ENCODE data around the gene ZEB2. TPM values are rescaled to one million over a fixed set of nuclear protein-coding genes. Genes with fewer than 3 reads are reported as not detected.

Gene ZEB2
- total RNA-seq, 1 experiment from 2014 or later = 1.2 TPM

DNA sequence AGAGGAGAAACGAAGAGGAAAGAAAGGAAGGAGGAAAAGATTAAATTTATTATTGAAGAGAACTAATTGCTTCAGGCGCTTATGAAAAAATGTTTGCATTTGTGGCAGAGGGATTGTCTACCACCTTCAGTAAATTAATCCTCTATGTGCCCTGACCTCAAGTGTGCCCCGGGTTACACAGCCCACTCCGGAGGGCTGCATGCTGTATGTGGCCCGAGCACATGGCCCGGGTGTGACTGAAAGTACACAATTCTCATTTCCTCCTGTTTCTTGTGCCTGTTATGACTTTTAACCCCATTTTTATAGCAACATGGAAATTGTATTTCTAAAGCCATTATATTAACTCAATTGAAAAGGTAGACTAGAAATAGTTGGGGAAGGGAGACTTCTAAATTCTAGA is 38.8 kb downstream of the ZEB2 start:
- Histone ChIP-seq H3K27ac (ENCODE audit: insufficient read length, low read depth, low read length) (no peak overlapping the region), H2BK20ac (ENCODE audit: low read depth, low read length, poor library complexity, severe bottlenecking) (no peak overlapping the region), H4K8ac (replicated peaks; ENCODE audit: insufficient read length, low read depth, low read length) (no peak overlapping the region), H2BK120ac (ENCODE audit: low read depth, low read length, poor library complexity, severe bottlenecking) (no peak overlapping the region), H2AFZ (ENCODE audit: low read length) (no peak overlapping the region), H2BK5ac (ENCODE audit: insufficient read length, low read length) (no peak overlapping the region), H3K18ac (ENCODE audit: insufficient read length, low read depth, low read length) (no peak overlapping the region), H2BK15ac (ENCODE audit: low read depth, low read length) (no peak overlapping the region), H3K14ac (ENCODE audit: insufficient read depth, low read length) (no peak overlapping the region), H3T11ph (ENCODE audit: low read length) (no peak overlapping the region), H3K27me3 (ENCODE audit: insufficient read depth, low read length) (no peaks in the 10 kb centered on the region), H3K23me2 (ENCODE audit: insufficient read length, low read depth, low read length, poor library complexity, severe bottlenecking) (no peaks in the 10 kb centered on the region), H3K9ac (ENCODE audit: extremely low read depth, insufficient read length, low read length) (no peak overlapping the region), H3K56ac (ENCODE audit: insufficient read length, low read depth, low read length) (no peak overlapping the region), H3K9me3 (ENCODE audit: control insufficient read depth, low read depth, low read length) (no peaks in the 10 kb centered on the region), H4K91ac (ENCODE audit: insufficient read length, low read depth, low read length) (no peak overlapping the region), H3K79me2 (ENCODE audit: insufficient read depth, low read length) (no peaks in the 10 kb centered on the region), H3K4me1 (ENCODE audit: insufficient read depth, low read length) (peaks cover 7% of the 10 kb centered on the region; the same call in 1 of the 2 replicates), H4K5ac (ENCODE audit: insufficient read length, low read depth, low read length) (no peak overlapping the region), H4K20me1 (ENCODE audit: control insufficient read depth, insufficient read depth, insufficient read length) (no peaks in the 10 kb centered on the region), H3K79me1 (ENCODE audit: insufficient read depth, low read depth, low read length, poor library complexity, severe bottlenecking) (no peaks in the 10 kb centered on the region), H2BK12ac (ENCODE audit: insufficient read length, low read depth, low read length) (no peak overlapping the region), H3K23ac (ENCODE audit: insufficient read length, low read depth, low read length) (no peak overlapping the region), H3K4me2 (ENCODE audit: insufficient read depth, insufficient read length, low read length) (no peak overlapping the region), H3K4ac (ENCODE audit: low read depth, low read length) (no peak overlapping the region), H2AK5ac (ENCODE audit: insufficient read length, low read length) (no peak overlapping the region)
- H3K4me1 Mint-ChIP-seq = peaks cover 48 to 50% of the 10 kb centered on the region in 2 experiments
- no peak overlapping the region for H3K4me3 Mint-ChIP-seq
- no peaks in the 10 kb centered on the region for H3K36me3 Mint-ChIP-seq (ENCODE audit: insufficient read depth in 1 of 3, low read depth in 3 of 3)
- TF ChIP-seq, protein P1, sequence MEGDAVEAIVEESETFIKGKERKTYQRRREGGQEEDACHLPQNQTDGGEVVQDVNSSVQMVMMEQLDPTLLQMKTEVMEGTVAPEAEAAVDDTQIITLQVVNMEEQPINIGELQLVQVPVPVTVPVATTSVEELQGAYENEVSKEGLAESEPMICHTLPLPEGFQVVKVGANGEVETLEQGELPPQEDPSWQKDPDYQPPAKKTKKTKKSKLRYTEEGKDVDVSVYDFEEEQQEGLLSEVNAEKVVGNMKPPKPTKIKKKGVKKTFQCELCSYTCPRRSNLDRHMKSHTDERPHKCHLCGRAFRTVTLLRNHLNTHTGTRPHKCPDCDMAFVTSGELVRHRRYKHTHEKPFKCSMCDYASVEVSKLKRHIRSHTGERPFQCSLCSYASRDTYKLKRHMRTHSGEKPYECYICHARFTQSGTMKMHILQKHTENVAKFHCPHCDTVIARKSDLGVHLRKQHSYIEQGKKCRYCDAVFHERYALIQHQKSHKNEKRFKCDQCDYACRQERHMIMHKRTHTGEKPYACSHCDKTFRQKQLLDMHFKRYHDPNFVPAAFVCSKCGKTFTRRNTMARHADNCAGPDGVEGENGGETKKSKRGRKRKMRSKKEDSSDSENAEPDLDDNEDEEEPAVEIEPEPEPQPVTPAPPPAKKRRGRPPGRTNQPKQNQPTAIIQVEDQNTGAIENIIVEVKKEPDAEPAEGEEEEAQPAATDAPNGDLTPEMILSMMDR (conservative IDR thresholded peaks at IDR 0.05) = no peak
- WGBS (ENCODE audit: extremely low coverage, insufficient read length, low lambda C conversion rate) = 88% methylated on average over 1 of the region's 6 CpGs
- DNase-seq = no peak
- H3K27ac Mint-ChIP-seq = peak overlapping the region in 1 of 3 experiments; percentile 19; a peak in 2 of 7 replicates
- H3K27me3 Mint-ChIP-seq (ENCODE audit: low read depth) = peaks cover 3% of the 10 kb centered on the region
- H3K9me3 Mint-ChIP-seq = no peaks in the 10 kb centered on the region

Data from H9 (cell line).